ENCODE measurements around the gene FAM120B.

DNA sequence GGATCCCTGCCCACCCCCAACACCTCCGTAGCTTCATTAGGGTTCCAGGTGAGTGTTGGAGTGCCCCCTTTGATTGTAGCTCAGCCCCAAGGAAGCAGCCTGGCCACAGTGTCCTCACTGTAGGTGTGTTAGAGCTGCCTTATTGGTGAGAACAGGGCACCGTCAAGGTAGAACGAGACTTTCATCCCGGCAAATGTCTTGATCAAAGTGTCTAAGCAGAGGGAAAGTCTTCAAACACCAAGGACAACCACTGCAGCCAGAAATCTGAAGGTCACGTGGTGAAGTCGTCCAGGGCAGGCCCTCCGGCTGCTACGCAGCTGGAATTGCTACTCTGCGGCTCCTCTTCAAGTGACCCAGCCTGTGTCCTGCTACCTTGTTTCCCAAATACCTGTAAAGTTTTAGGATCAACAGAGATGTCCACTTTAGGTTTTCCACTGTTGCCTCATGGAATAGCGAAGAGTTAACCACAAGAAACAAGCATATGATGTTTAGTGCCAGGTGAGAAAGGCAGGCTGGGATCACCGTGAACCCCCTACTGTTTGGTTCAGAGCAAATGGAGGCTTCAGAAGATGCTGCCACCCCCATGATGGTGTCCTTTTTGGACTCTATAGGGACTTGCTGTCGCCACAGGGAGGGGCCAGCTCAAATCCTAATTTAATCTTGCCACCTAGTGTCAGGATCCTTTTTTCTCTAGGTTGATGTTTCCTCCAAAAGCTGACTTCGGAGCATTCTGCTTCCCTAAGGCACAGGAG is 14.0 kb upstream of the FAM120B start:
- TF ChIP-seq POLR2A (IDR thresholded peaks at IDR 0.05) = no peak
- TF ChIP-seq, protein P1, sequence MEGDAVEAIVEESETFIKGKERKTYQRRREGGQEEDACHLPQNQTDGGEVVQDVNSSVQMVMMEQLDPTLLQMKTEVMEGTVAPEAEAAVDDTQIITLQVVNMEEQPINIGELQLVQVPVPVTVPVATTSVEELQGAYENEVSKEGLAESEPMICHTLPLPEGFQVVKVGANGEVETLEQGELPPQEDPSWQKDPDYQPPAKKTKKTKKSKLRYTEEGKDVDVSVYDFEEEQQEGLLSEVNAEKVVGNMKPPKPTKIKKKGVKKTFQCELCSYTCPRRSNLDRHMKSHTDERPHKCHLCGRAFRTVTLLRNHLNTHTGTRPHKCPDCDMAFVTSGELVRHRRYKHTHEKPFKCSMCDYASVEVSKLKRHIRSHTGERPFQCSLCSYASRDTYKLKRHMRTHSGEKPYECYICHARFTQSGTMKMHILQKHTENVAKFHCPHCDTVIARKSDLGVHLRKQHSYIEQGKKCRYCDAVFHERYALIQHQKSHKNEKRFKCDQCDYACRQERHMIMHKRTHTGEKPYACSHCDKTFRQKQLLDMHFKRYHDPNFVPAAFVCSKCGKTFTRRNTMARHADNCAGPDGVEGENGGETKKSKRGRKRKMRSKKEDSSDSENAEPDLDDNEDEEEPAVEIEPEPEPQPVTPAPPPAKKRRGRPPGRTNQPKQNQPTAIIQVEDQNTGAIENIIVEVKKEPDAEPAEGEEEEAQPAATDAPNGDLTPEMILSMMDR (IDR thresholded peaks at IDR 0.05) = peak in 3 of 4 experiments; percentile 5 to 31 (median 13)

All from gastroesophageal sphincter (tissue), 3 donors.